Natural killer cell (primary cell): Measurements from ENCODE around the gene SOWAHD. TPM values are rescaled to one million over a fixed set of nuclear protein-coding genes. Genes with fewer than 3 reads are reported as not detected.

Experiments
- ATAC-seq, 3 donors: fragments of 150-1000 bp in 2 of 3; fragments of 200-7000 bp in 1 of 3; cut with Tn5 transposase; 1 replicate in 1 of 3; 2 replicates in 2 of 3; pipeline ENCODE4 v1.10.0; 2021; ENCODE audit warnings: mild to moderate bottlenecking in 2 of 3, moderate library complexity in 2 of 3
- DNase-seq, 2 donors: peaks; one replicate each; pipeline versions ENCODE4 v3.0.0 to v3.0.0-alpha.2; 2013 to 2021; ENCODE audit warnings: mixed read lengths in 1 of 2
- H3K27ac ChIP-seq: one replicate; pipeline ENCODE4 v1.5.1; 2013; ENCODE audit warnings: mild to moderate bottlenecking, low read length
- H3K27me3 ChIP-seq: one replicate; pipeline ENCODE4 v1.6.1; 2013; ENCODE audit warnings: low read length; ENCODE audit not compliant: control insufficient read depth, insufficient read depth
- H3K36me3 ChIP-seq: one replicate; pipeline ENCODE4 v1.6.1; 2013; ENCODE audit warnings: low read length; ENCODE audit not compliant: control insufficient read depth, insufficient read depth
- H3K4me1 ChIP-seq: one replicate; pipeline ENCODE4 v1.6.1; 2013; ENCODE audit warnings: low read length; ENCODE audit not compliant: control insufficient read depth, insufficient read depth
- H3K4me3 ChIP-seq: one replicate; pipeline ENCODE4 v1.5.1; 2013; ENCODE audit warnings: low read length
- H3K9me3 ChIP-seq: one replicate; pipeline ENCODE4 v1.6.1; 2013; ENCODE audit warnings: low read length; ENCODE audit not compliant: control insufficient read depth, insufficient read depth
- H3K27ac Mint-ChIP-seq, 2 donors: one replicate each; pipeline ENCODE4 v1.8.0; 2022; ENCODE audit warnings: mild to moderate bottlenecking in 2 of 2, mixed read lengths in 2 of 2, moderate library complexity in 1 of 2
- H3K27me3 Mint-ChIP-seq, 2 donors: one replicate each; pipeline ENCODE4 v1.8.0; 2022; ENCODE audit warnings: low read depth in 2 of 2, mixed read lengths in 2 of 2
- H3K36me3 Mint-ChIP-seq: one replicate; pipeline ENCODE4 v1.8.0; 2022; ENCODE audit warnings: mixed read lengths
- H3K4me1 Mint-ChIP-seq, 2 donors: one replicate each; pipeline ENCODE4 v1.8.0; 2022; ENCODE audit warnings: mixed read lengths in 2 of 2
- H3K4me3 Mint-ChIP-seq: one replicate; pipeline ENCODE4 v1.8.0; 2022; ENCODE audit warnings: mild to moderate bottlenecking, moderate library complexity, mixed read lengths
- H3K9me3 Mint-ChIP-seq, 2 donors: one replicate each; pipeline ENCODE4 v1.8.0; 2022; ENCODE audit warnings: mixed read lengths in 2 of 2
- CTCF ChIP-seq: fragments of 200-600 bp; IDR thresholded peaks from one replicate; pipeline ENCODE4 v1.8.0; 2022; ENCODE audit warnings: antibody characterized with exemption
- WGBS: methylation state at CpG from one replicate; pipeline ENCODE4 v1.1.7; 2013; ENCODE audit warnings: missing lambda C conversion rate; ENCODE audit not compliant: insufficient coverage; 5-methylcytosine and 5-hydroxymethylcytosine counted together
- intact Hi-C: fragments of 100-400 bp; cut with micrococcal nuclease; formaldehyde crosslinking; loops from one replicate; pipeline ENCODE4 v1.14.2; 2022
- total RNA-seq, 4 donors: library from RNA; stranded (reverse); fragments of 120-200 nt in 1 of 4; gene quantifications; one replicate each; pipeline versions ENCODE4 v1.2.3 to v1.2.4, GENCODE V29; 2013 to 2022

SOWAHD gene
- under 1 TPM in 1 of 3 donors, not detected in 2; 0.23 TPM for total RNA-seq
- 3.9 TPM for total RNA-seq (2013)

GRCh38 chrX:119757979-119758730, at the start of gene SOWAHD:
SOWAHD (plus strand) TSS chrX:119758588; CDS start chrX:119758668, 80 bp downstream.
- peaks cover 30 to 33% of the 10 kb centered on the region in 2 donors for H3K4me1 Mint-ChIP-seq
- H3K4me3 Mint-ChIP-seq: peak within 1 kb of the TSS; percentile 79
- DNase-seq (peak in 1 of 2 donors; percentile 53), ATAC-seq (peak; percentile 8 to 15 (median 13))
- no peaks in the 10 kb centered on the region for H3K9me3 Mint-ChIP-seq
- no peaks in the 10 kb centered on the region for H3K27me3 Mint-ChIP-seq
- no peaks in the 10 kb centered on the region for H3K36me3 Mint-ChIP-seq
- WGBS: 3% methylated on average over 59 of the region's 59 CpGs
- no peak for TF ChIP-seq CTCF
- peak within 1 kb of the TSS; percentile 95 for H3K27ac Mint-ChIP-seq
- H3K9me3 ChIP-seq: no peaks in the 10 kb centered on the region
- intact Hi-C loops: loop anchor here (5.0 to 10.0 kb wide), 4 partner anchors 34 to 183 kb away; partner anchors contain the start of genes NKRF, RPL39 and UBE2A
- H3K27ac ChIP-seq: peak within 1 kb of the TSS; percentile 95
- H3K4me1 ChIP-seq: peaks cover 54% of the 10 kb centered on the region
- H3K36me3 ChIP-seq: no peaks in the 10 kb centered on the region
- H3K4me3 ChIP-seq: peak within 1 kb of the TSS; percentile 49
- H3K27me3 ChIP-seq: no peaks in the 10 kb centered on the region

- intact Hi-C loops: no loop called here
- H3K4me1 ChIP-seq: no peaks in the 10 kb centered on the region
- no peaks in the 10 kb centered on the region for H3K27me3 ChIP-seq
- H3K4me1 Mint-ChIP-seq: no peaks in the 10 kb centered on the region
- no peak overlapping the region for H3K4me3 ChIP-seq
- no peaks in the 10 kb centered on the region for H3K9me3 Mint-ChIP-seq
- H3K36me3 Mint-ChIP-seq: no peaks in the 10 kb centered on the region
- H3K36me3 ChIP-seq: no peaks in the 10 kb centered on the region
- no peak overlapping the region for H3K27ac Mint-ChIP-seq
- peaks cover 0 to 8% of the 10 kb centered on the region in 2 donors for H3K27me3 Mint-ChIP-seq
- DNase-seq (no peak), ATAC-seq (no peak)
- no peak for TF ChIP-seq CTCF
- 100% methylated on average over 2 of the region's 2 CpGs for WGBS
- no peak overlapping the region for H3K27ac ChIP-seq
- H3K9me3 ChIP-seq: no peaks in the 10 kb centered on the region
- no peak overlapping the region for H3K4me3 Mint-ChIP-seq
Measured at GRCh38 chrX:119708936-119709335, 49.5 kb upstream of the SOWAHD start.

- ATAC-seq: no peak
- no peak overlapping the region for H3K27ac ChIP-seq
- DNase-seq: no peak
- H3K36me3 ChIP-seq: no peaks in the 10 kb centered on the region
- Mint-ChIP-seq H3K27ac (no peak overlapping the region), H3K4me1 (no peaks in the 10 kb centered on the region), H3K27me3 (peaks cover 0 to 6% of the 10 kb centered on the region in 2 donors), H3K4me3 (no peak overlapping the region), H3K36me3 (no peaks in the 10 kb centered on the region), H3K9me3 (no peaks in the 10 kb centered on the region)
- TF ChIP-seq CTCF: no peak
- intact Hi-C loops: no loop called here
- no peaks in the 10 kb centered on the region for H3K27me3 ChIP-seq
- H3K9me3 ChIP-seq: no peaks in the 10 kb centered on the region
- no peaks in the 10 kb centered on the region for H3K4me1 ChIP-seq
- H3K4me3 ChIP-seq: no peak overlapping the region
- WGBS: 89% methylated on average over 3 of the region's 3 CpGs
Measured at GRCh38 chrX:119709630-119710029, 48.8 kb upstream of the SOWAHD start.
